Neural progenitor cell (in vitro differentiated cells): ENCODE results near the gene FAM25A. TPM values are rescaled to one million over a fixed set of nuclear protein-coding genes. Genes with fewer than 3 reads are reported as not detected.

Experiments used
- small RNA-seq: library from RNA; depleted of rRNA; stranded (forward); fragments of <200 nt; gene quantifications from one replicate; pipeline ENCODE3, GENCODE V24; 2015
- total RNA-seq: library from RNA; depleted of rRNA; stranded (reverse); fragments of >200 nt; gene quantifications from 2 replicates; pipeline ENCODE4 v1.2.3, GENCODE V29; 2015; ENCODE audit warnings: low replicate concordance

FAM25A gene
- total RNA-seq, 1 donor from 2014 or later, result not detected

Small RNA genes within 50 kb of the gene (small RNA-seq; reads per million reads assigned to genes)
- gene AL136982.5 (not detected), gene BMS1P3 (not detected), gene FAM25A (not detected), gene RNU6-529P (not detected)

Other genes starting within 250 kb of the FAM25A start
- 0.28 and 1.4 TPM in 2 replicates for gene MMRN2, start 62.7 kb upstream of the FAM25A start, total RNA-seq
- gene SNCG, start 61.7 kb upstream of the FAM25A start, total RNA-seq, result not detected in 2 replicates
- gene ADIRF, start 51.8 kb upstream of the FAM25A start, total RNA-seq, result not detected in 2 replicates
- gene GLUD1, start 74.5 kb downstream of the FAM25A start, total RNA-seq, result 174 and 181 TPM in 2 replicates
- 26.1 and 40.8 TPM in 2 replicates for gene SHLD2, start 74.9 kb downstream of the FAM25A start, total RNA-seq
- gene NUTM2A, start 205.2 kb downstream of the FAM25A start, total RNA-seq, result 0.69 and 1.9 TPM in 2 replicates